GM20000 (cell line): ENCODE measurements around the gene STXBP3.

ENCODE experiments used
- DNase-seq: peaks from one replicate; pipeline ENCODE4 v3.0.0; 2012; ENCODE audit warnings: low spot score
- TF ChIP-seq, protein P1 (sequence below): IDR thresholded peaks from 2 replicates; pipeline ENCODE4 v1.5.1; 2012; ENCODE audit warnings: mild to moderate bottlenecking, control low read depth; ENCODE audit errors: extremely low read depth, missing control alignments

The STXBP3 gene

DNA sequence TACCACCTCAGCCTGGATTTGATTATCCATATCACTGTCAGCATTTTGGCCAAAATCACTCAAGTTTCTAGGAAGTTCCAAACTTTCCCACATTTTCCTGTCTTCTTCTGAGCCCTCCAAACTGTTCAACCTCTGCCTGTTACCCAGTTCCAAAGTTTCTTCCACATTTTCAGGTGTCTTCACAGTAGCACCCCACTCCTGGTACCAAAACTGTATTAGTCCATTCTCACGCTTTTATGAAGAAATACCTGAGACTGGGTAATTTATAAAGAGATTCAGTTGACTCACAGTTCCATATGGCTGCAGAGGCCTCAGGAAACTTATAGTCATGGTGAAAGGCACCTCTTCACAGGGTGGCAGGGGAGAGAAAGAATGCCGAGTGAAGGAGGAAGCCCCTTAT is 39.4 kb downstream of the STXBP3 start:
- TF ChIP-seq, protein P1, sequence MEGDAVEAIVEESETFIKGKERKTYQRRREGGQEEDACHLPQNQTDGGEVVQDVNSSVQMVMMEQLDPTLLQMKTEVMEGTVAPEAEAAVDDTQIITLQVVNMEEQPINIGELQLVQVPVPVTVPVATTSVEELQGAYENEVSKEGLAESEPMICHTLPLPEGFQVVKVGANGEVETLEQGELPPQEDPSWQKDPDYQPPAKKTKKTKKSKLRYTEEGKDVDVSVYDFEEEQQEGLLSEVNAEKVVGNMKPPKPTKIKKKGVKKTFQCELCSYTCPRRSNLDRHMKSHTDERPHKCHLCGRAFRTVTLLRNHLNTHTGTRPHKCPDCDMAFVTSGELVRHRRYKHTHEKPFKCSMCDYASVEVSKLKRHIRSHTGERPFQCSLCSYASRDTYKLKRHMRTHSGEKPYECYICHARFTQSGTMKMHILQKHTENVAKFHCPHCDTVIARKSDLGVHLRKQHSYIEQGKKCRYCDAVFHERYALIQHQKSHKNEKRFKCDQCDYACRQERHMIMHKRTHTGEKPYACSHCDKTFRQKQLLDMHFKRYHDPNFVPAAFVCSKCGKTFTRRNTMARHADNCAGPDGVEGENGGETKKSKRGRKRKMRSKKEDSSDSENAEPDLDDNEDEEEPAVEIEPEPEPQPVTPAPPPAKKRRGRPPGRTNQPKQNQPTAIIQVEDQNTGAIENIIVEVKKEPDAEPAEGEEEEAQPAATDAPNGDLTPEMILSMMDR: no peak

DNA sequence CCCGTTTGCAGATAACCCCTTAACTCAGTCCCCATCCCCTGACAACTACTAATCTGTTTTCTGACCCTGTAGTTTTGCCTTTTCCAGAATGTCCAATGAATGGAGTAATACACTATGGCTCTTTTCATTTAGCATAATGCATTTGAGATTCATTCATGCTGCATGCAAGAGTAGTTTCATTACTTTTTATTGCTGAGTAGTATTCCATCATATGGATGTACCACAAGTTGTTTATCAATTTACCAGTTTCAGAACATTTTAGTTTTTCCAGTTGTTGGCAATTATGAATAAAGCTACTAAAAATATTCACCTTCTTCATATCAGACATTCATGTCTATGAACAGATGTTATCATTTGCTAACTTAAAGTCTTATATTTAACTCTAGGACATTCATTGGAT is 45.3 kb downstream of the STXBP3 start:
- TF ChIP-seq, protein P1: no peak
- DNase-seq: no peak

More for the DNA sequence above, 39.4 kb downstream of the STXBP3 start:
- no peak for DNase-seq

DNA sequence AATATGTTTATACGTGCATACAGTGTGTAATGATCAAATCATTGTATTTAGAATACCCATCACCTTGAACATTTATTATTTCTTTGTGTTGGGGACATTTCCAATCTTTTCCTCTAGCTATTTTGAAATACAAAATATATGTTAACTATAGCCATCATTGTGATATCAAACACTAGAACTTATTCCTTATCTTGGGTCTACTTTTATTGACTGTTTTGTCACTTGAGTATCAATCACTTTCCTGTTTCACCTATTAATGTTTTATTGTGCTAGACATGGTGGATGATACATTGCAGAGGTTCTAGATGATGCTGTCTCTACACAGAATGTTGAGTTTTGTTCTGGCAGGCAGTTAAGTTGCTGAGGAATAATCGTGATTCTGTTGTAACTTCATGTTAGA is 45.9 kb downstream of the STXBP3 start:
- DNase-seq: no peak
- TF ChIP-seq, protein P1: no peak

DNA sequence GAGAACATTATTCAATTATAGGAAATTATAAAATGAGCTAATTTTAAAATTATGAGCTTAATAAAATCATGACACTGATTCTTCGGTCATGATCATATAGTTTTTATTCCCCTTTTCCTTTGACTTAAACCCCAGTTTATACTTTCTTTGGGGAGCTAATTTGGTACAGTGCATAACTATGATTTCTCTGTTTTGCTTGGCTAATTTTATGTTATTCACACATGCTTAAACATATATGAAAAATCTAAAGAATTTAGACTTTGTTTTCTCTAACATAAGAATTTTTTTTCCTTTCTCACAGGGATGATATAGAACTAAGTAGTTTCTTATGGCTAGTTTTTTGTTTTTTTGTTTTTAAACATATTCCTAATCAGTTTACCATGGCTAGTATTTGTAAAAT is 52.5 kb downstream of the STXBP3 start:
- TF ChIP-seq, protein P1: no peak
- no peak for DNase-seq

DNA sequence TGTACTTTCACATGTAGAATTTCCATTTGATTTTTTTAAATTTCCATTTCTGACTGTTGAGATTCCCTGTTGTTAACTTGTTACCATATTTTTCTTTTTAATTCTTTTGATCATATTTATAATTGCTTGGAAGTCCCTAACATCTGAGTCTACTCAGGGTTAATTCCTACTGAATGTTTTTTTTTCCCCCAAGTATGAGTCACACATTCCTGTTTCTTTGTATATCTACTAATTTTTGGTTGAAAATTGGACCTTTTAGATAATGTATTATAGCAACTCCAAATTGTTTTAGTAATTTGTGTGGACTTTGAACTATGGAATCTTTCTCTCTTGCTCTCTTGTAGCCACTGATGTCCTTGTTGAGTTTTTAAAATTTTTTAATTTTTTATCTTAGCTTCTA is 54.6 kb downstream of the STXBP3 start:
- DNase-seq: no peak
- TF ChIP-seq, protein P1: no peak

DNA sequence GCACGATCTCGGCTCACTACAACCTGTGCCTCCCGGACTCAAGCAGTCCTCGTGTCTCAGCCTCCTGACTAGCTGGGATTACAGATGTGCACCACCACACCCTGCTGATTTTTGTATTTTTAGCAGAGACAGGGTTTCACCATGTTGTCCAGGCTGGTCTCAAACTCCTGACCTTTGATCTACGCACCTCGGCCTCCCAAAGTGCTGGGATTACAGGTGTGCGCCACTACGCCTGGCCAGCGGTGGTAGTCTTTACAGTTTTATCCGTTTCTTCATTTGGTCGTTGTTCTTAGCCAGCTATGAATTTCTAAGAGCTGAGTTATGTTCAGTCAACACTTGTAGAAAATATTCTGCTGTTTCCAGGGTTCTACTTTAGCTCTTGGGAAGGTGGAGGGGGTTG is 57.1 kb downstream of the STXBP3 start:
- TF ChIP-seq, protein P1: no peak
- DNase-seq: no peak

DNA sequence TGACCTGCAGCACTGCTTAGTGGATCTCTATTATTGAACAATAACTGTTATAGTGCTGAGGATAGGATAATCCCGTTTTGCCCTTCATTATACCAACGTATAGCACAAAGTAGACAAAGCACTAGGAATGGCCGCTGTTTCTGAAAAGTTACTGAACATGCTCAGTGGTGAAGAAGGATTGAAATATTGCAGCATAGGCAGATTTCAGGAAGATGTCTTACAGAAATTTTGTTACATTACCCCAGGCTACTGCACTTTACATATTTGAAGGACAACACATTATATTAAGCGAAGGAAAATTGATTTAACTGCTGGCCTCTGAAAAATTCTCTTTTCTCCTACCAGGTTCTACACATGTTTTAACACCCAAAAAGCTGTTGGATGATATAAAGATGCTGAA is 62.0 kb downstream of the STXBP3 start:
- TF ChIP-seq, protein P1: no peak
- DNase-seq: no peak

DNA sequence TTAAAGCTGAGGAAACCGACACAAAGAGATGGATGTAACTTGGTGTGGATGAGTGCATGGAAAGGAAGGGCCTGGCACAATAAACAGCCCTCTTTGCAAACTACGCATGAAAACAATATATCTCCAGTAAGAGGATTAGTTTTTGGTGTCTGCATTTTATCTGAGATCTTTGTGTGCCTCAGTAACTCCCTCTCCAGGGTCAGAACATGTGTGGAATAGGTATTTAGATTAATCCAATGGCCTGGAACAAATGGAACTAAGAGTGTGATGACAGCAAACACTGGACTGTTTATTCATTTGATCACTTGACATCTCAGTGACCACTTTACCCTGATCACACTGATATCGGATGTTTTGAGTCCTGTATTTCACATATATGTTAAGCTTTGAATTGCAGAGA is 65.1 kb downstream of the STXBP3 start:
- no peak for DNase-seq
- TF ChIP-seq, protein P1: no peak
